GOT3 (cell line): ENCODE data around the gene SETD6.
"Not testable (repeated sequence)": the region's sequence is repeated elsewhere in the genome, so short reads cannot be mapped to it uniquely, and the experiment has no call there.

Experiments used
- DNase-seq: peaks from one replicate; lab custom pipeline; 2025; ENCODE audit warnings: mixed read lengths; lab: John Stamatoyannopoulos, UW

Gene SETD6, protein sequence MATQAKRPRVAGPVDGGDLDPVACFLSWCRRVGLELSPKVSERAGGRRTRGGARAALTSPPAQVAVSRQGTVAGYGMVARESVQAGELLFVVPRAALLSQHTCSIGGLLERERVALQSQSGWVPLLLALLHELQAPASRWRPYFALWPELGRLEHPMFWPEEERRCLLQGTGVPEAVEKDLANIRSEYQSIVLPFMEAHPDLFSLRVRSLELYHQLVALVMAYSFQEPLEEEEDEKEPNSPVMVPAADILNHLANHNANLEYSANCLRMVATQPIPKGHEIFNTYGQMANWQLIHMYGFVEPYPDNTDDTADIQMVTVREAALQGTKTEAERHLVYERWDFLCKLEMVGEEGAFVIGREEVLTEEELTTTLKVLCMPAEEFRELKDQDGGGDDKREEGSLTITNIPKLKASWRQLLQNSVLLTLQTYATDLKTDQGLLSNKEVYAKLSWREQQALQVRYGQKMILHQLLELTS

DNA sequence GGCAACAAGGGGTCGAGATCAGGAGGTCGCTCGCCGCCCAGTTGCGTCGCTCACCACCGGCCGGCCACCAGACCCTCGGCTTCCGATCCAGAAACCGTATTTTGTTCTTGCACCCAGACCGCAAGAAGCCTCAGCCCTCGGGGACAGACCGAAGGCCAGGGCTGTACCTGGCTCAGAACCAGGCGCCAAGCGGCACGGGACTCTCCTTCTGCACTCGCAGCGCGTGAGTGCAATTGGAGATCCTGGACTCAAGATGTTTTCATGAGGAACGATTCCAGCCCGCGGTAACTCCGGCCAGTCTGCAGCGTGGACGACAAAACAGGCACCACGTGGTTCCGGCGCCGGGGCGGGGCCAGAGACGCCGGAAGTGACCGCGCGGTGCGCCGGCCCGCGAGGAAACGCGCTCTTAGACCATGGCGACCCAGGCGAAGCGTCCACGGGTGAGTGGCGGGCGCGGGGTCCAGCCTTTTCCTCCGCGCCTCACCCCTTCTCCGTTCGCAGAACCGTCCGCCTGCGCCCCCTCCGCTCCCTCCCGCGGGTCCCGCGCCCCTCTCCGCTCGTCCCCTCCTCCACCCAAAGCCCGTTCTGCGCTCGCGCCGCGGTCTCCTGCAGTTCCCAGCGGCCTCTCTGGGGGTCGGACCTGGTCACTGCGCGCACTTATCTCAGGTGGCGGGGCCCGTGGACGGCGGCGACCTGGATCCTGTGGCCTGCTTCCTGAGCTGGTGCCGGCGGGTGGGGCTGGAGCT lies at the start of gene SETD6:
SETD6 (plus strand) TSS at position 393 of the 746 bp plus-strand sequence; CDS start at position 414, 21 bp downstream.
- peak; percentile 46 for DNase-seq

DNA sequence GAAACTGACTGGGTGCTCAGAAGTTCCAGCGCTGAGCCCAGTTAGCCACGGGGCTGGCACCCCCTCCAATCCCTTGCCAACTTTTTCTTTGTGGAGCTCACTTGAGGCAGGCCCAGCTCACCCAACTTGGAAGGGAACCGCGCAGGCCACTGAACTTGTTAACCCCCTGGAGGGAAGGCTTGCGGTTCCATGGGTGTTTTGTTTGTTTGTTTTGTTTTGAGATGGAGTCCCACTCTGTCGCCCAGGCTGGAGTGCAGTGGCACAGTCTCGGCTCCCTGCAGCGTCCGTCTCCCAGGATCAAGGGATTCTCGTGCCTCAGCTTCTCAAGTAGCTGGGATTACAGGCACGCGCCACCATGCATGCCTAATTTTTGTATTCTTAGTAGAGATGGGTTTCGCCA lies 49.5 kb upstream of the SETD6 start:
- no peak for DNase-seq

DNA sequence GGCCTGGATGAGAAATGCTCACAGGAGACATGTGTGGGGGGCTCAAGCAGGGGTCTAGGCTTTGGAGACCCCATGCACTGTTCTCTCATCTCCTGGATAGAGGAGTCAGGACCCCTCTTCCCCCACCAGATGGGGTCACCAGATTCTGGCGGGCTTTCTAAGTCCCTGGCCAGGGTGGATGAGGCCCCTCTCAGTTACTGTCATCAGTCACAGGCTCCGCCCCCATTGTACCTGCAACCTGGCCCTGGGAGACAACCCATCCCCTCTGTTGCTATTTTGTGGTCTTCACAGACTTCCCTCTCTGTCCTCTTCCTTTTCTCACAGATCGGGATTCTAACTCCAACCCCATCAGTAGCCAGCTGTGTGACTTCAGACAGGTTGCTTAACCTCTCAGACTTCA lies 48.9 kb upstream of the SETD6 start:
- DNase-seq, result no peak

DNA sequence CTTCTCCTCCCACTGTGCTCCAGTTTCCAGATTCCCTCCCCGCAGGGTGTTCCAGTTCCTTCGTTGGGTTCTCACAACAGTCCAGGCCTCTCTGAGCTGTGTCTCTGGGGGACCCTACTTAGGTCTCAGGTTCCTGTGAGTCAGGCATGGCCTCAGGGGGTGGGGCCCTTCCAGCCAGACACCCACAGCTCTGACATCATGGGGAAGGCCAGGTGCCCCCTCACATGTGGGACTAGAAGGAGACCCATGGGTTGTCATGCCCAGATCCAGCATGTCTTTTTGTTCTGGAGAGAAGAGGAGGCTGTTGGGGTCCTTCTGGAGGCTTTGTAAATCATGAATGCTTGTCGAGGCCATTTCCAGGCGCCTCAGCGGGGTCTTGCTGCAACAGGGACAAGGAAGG lies 47.4 kb upstream of the SETD6 start:
- DNase-seq, result no peak

DNA sequence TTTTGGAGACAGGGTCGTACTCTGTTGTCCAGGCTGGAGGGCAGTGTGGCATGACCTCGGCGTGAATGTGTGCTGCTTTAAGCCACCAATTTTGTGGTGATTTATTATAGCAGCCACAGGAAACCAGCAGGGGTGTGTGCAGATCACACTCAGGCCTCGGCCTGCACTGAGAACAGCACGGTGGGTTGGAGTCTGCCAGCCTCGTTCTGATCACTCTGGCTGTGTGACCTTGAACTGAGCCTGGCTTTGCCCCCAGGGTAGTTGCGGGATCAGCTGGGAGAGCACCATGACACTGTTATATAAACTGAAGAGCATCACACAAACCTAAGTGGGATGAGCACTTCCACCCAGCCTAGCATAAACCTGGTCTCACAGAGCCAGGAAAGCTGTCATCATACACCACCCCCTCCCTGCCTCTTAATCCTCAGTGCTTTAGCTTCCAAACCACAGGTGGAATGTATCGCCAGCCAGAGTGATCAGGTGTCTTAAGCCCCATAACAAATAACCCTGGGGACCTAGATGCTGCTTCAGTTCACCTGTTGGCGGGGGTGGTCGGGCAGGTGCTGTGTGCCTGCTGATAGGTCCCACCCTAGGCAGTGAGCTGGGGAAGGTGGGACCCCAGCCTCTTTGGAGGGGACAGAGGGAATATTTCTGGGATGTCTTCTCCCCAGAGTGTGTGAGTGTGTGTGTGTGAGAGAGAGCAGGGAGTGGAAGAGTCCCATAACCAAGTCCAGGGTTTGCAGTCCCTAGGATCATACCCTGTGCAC lies 43.9 kb upstream of the SETD6 start:
- DNase-seq, result no peak

- no peak for DNase-seq
These were observed 43.1 kb upstream of the SETD6 start for GRCh38 chr16:58472266-58472665.

DNA sequence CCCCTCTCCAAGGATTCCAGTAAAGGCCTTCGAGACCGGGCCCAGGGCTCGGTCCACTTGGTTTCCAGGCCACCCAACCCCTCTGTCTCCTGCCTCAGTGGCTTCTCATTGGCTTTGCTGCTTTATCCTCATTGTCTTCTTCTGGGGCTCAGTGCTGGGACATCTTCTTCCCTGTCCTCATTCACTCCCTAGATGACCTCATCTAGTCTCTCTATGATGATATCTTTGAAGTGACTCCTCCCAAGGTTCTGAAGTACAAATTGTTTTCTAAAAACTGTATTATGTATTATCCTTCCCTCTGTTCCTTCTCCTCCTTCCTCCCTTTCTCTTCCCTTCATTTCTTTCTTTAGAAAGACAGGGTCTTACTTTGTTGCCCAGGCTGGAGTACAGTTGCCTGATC lies 42.5 kb upstream of the SETD6 start:
- DNase-seq, result no peak

GRCh38 chr16:58474296-58474695 lies 41.0 kb upstream of the SETD6 start:
- no peak for DNase-seq

DNA sequence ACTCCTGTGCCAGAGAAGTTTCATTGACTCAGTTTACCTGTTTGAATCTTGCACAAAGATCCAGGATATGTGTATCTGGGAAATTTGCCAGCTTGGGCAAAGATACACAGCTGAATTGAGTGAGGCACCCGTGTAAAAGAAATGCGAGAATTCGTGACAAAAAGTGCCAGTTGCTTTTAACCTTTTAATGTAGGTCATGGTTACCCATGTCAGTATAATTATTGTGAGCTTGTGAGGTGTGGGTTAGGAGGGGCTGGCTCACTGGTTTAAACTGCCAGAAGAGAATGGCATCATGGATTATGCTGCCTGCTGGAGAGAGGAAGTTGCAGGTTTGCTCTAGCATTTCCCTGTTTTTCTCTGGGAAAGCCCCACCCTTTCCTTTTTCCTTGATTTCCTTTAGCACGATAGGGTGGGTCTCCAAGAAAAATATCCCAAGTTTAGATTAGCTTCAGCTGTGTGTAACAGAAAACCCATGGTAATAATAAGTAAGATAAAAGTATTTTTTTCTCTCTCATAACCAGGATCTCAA lies 40.2 kb upstream of the SETD6 start:
- DNase-seq, result no peak

- no peak for DNase-seq
These were observed 38.5 kb upstream of the SETD6 start for GRCh38 chr16:58476791-58477190.

DNA sequence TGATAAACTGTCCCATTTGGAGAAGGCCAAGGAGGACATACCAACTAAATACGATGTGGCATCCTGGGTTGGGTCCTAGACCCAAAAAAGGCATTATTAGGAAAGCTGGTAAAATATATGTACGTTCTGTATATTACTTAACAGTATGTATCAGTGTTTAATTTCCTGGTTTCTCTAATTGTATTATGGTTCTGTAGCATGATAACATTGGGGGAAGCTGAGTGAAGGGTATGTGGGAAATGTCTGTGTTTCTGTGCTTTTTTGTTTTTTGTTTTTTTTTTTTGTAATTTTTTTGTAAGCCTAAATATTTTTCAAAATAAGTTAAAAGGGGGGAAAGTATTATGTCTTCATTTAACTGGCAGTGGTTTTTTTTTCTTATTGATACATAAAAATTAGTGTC lies 36.9 kb upstream of the SETD6 start:
- no peak for DNase-seq

DNA sequence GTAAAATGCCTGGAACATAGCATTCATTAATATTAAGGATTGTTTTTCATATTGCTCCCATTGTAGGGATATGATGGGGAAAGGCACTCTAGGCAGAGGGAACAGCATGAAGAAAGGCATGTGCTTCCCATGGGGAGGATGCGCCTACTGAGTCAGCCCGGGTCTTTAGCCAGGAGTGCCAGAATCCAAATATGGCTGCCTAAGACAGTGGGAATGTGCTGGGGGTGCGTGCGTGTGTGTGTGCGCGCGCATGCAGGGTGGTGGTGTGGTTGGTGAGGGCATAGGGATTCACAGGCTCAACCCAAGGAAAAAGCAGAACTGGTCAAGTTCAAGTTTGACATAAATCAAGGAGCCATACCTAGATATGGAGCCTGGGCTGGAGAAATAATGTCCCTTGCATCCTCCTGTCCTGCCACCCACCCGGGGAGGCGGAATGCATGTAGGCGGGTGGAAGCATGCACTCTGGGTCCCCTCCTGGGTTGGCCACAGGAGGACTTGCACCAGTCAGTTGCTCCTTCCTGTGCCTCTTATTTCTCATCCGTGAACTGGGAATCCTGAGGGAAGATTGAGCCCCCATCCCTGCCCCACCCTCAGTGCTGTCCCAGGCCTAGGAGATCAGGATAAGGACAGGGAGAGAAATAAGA lies 34.0 kb upstream of the SETD6 start:
- DNase-seq, result no peak

DNA sequence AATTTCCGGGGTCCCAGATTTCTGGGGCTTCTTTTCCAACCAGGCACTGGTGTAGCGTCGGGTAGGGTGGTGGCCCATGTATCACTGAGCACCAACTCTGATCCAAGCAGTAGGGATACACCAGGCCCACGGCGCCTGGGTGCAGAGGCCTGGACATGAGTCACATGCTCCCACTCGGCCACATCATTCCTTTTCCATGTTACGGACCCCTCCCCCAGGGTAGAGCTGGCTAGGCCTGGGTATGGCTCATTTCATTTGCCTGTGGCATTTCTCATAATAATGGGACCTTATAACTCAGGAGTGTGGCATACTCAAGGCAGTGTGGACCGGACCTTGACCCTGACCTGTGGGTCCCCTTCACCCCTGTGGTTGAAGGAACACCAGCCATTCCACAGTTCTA lies 33.4 kb upstream of the SETD6 start:
- no peak for DNase-seq

DNA sequence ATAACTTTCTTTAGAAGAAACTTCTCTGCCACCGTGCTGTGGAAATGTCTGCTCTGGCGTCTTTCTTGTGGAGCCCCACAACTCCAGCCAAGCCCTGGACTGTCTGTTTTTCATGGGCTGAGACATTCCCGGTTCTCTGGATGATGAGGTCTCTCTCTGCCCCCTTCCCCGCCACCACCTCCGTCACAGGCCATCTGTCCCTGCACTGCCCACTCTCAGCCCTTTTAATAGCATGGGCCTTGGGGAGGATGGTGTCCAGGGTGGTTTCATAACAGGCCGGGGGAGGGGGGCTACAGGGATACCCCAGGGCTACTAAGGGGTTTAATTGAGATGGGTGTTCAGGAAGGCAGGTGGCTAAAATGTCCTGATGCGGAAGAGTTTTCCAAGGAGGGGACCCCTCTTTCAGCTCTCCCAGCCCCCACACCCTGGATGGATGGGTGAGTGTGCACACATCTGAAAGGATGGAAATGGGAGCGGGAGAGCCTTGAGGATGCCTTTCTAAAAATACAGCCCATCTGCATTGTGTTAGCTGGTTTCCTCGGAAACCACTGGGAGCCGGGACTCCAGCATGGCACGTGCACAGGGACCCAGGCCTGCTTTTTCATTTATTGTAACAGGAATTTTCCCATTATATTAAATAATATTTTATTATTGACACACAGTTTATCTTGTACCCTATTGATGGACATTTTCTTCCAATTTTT lies 30.0 kb upstream of the SETD6 start:
- no peak for DNase-seq

DNA sequence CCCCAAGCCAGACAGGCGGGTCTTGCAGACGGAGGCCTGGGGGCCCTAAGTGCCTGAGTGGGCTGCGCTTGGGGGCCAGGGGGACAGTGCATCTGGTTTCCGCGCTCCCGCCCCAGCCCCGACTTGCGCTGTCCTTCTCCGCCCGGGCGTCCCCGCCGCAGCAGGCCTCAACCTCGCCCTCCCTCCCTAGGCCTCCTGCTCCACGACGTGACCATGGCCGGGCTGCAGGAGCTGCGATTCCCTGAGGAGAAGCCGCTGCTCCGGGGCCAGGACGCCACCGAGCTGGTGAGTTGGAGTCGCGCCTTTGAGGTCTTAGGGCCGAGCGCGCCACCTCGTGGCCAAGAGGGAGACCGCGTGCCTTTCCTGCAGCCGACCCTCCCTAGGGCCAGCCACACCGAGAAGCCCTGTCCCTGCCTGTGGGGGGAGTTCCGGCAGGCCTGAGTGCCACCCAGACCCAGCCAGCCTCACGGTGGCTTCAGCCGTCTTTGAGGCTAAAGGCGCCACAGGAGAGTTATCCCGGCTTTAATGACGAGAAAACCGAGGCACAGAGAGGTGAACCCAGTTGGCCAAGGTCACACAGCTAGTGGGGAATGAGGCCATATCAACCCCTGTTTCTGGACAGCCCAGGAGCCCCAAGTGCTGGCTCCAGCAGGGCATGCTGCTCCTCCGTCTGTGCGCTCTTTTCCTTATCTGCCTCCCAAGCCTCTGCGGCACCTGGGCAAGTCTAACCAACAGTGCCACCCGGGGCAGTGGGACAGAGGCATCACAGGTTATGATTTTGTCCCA lies 27.6 kb upstream of the SETD6 start:
- DNase-seq, result peak; percentile 10

DNA sequence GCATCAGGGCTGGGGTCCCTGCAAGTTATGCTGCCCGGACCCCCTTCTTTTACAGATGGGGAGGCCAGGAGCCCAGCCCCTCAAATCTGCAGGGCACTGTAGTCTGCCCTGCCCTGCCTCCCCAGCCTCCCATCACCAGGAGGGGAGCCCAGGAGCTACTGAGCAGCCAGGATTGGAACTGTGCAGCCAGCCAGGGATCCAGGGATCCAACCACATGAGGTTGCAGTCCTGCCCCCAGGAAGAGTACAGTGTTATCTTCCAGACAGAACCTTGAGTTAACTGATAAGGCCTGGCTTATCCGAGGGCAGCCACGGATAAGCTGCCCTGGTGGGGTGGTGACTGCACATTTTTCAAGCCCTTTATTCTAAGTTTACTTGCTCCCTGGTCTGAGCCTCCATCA lies 26.8 kb upstream of the SETD6 start:
- no peak for DNase-seq

GRCh38 chr16:58490065-58490464 lies 25.3 kb upstream of the SETD6 start:
- no peak for DNase-seq

DNA sequence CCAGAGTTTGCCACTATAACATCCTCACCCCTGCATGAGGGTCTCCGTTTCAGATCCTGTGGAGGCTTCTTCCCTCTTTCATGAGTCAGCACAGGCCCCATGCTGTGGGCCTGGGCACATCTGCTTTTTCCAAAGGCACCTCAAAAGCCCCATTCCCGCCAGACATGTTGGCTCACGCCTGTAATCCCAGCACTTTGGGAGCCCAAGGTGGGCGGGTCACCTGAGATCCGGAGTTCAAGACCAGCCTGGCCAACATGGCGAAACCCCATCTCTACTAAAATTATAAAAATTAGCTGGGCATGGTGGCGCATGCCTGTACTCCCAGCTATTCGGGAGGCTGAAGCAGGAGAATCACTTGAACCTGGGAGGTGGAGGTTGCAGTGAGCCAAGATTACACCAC lies 24.8 kb upstream of the SETD6 start:
- not testable (repeated sequence) for DNase-seq

DNA sequence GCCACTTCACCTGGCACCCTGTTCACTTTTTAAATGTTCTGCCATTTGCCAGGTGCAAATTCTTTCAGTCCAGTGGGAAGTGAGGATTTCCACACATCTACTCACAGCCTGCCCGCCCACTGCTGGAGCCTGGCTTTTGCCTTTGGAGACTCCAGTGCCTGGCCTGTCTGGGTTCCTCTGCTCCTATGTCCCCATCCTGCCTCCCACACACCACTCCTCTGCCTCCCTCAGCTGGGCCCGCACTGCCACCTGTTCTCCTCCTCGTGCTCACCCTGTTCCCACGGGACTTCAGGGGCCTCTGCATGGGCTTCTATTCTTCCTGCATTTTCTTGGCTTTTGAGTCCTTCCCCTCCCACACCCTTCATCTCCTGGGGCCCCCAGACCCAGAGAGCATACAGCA lies 23.3 kb upstream of the SETD6 start:
- no peak for DNase-seq

DNA sequence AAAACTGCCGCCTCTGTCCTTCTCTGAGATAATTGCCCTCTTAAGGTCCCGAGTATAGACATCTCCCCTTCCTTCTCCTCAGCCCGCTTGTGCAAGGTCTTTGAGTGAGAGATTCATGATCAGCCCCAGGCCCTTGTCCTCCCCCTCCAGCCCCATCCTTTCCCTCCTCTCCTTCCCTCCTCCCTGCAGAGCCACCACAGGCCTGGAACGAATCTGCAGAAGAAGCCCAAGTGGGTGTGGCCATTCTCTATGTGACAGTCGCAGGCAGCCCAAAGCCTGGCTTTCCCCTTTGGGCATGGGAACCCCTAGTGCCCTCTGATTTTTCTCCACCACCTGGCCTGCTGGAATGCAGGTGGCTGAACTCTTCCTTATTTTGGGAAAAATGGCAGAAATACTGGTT lies 22.6 kb upstream of the SETD6 start:
- no peak for DNase-seq
